Measurements from ENCODE around the gene RAB10.
A peak's percentile ranks its signal among the peaks of the same experiment; 100 is the strongest.
"Not testable (repeated sequence)": the region's sequence is repeated elsewhere in the genome, so short reads cannot be mapped to it uniquely, and the experiment has no call there.

Gene RAB10

GRCh38 chr2:26064846-26065245 lies 31.0 kb downstream of the RAB10 start:
- DNase-seq, result no peak

DNA sequence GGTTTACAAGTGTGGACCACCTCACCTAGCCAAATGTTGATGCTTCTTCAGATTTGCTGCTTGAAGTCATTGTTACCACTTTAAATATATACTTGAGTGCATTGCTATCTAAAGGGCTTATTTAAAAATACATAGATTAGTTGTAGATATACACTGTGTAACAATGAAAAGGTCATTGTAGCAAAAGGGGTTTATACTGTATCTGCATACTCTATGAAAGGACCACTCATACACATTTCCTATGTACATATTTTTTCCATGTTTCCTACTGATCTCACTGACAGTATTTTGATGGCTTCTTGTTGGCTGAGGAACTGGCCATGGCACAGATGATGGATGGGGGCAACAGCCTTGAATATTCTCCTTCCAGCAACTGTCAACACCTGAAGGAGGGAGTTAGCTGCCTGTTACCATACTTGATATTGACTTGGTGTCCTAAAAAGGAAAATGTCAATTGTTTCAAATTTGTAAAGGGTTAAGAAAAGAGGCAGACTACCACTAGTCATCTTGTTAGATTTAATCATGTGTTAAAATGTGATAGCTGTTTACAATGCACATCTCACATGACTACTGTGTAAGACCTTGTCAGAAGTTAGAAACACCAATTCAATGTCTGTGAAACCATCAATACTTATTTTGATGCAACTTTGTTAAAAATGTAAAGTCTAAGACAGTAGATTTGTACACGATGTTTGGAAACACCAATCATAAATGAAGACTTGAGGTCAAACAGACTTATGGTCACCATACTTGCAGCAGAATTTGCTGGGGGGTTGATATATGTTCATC lies 33.5 kb downstream of the RAB10 start:
- no peak for DNase-seq

DNA sequence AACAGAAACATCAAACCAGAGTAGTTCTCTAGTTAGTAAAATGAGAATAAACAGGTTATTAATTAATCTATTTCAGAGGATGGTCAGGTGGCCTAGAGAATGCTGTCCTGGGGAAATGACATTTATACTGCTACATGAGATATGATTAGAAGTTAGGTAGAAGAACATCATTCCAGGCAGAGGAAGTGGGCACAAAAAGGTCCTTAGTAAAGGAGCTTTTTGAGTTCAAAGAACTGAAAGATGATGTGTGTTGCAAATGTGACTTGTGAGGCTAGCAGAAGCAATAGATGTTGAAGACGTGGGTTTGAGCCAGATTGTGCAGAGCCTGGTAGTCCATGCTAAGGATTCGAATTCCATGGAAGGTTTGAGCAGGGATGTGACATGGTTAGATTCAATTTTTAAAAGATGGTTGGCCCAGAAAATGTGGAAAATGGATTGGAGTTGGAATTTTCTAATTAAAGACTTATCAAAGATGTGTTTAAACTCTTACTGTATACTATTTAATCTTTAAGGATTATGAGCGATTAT lies 34.2 kb downstream of the RAB10 start:
- DNase-seq, result peak; percentile 42

GRCh38 chr2:26068602-26069298 lies 34.9 kb downstream of the RAB10 start:
- DNase-seq, result peak; percentile 87

DNA sequence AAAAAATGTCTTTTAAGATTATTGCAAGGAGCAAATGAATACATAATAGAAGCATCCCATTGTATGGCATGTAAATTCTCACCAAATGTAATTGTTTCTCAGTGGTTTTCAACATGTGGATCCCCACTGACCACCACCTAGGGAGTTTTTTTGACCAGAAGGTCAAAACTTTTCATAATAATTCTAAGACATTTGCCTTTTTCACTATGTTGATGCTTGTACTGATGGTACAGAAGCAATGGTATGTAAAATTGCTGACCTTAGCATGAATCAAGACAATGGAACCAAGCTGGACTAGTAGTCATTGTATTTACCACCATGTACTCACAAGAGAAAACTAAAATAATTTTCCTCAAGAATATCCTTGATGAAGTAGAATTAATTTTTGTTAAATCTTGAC lies 36.8 kb downstream of the RAB10 start:
- no peak for DNase-seq

DNA sequence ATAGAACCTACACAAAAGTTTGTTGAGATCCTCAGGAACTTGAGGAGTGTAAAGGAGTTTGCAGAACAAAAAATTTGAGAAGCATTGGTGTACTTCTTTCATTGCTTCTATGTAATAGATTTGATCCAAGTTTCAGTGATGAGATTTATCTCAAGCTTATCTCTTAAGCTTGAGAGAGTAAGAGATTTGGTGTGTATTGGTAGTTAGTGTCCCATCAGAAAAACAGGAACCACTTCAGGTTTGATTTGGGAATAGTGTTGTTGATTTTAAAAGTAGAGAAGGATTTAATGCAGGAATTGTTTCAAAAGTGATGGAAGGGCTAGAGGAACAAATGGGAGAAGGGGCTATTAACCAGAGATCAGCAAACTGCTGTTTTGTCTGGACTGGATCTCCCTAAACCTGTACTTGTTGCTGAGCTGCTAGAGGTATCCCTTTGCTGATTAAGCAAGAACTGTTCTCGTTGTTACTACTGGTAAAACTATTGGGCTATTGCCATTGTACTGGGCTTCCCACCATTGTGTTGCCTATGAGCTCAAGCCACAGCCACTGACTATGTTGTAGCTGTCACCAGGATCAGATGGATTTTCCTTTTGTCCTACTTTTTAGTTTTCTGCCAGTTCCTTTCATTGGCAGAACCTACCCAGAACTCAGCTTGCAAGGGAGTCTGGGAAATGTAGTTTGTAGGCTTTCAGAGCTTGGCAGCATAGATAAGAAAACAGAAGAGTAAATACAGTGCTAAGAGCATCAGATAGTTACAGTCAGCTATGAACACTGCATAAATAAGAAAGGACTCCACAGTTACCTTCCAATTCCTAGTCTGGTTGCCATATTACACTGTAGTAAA lies 39.3 kb downstream of the RAB10 start:
- no peak for DNase-seq

GRCh38 chr2:26073830-26074229 lies 39.9 kb downstream of the RAB10 start:
- no peak for DNase-seq

DNA sequence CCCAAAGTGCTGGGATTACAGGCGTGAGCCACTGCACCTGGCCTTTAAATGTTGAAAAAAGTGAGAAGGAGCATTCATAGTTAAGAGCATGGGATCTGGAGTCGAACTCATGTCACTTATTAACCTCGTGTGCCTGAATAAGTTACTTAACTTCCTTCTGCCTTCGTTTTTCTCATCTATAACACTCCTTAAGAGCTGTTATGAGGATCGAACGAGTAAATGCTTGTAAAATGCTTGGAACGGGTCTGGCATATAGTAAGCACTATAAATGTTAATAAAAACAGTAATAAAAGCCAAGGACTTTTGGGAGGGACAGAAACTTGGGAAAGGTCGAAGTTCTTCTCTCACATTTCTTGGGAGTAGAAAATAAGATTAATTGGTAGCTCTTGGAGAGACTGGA lies 40.8 kb downstream of the RAB10 start:
- DNase-seq, result no peak

GRCh38 chr2:26075173-26075572 lies 41.3 kb downstream of the RAB10 start:
- no peak for DNase-seq

- DNase-seq, result no peak
Observed at GRCh38 chr2:26076001-26076587, 42.2 kb downstream of the RAB10 start.

- DNase-seq, result no peak
Observed at GRCh38 chr2:26077291-26077690, 43.4 kb downstream of the RAB10 start.

DNA sequence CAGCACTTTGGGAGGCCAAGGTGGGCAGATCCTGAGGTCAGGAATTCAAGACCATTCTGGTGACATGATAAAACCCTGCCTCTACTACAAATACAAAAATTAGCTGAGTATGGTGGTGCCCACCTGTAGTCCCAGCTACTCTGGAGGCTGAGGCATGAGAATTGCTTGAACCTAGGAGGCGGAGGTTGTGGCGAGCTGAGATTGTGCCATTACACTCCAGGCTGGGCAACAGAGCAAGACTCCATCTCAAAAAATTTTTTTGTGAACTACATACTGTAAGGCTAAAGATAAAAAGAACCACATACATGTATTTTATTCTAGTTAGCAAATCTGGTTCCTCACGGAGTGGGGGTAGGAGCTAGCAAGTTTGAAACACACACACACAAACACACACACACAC lies 45.1 kb downstream of the RAB10 start:
- no peak for DNase-seq

GRCh38 chr2:26080356-26080755 lies 46.5 kb downstream of the RAB10 start:
- no peak for DNase-seq

DNA sequence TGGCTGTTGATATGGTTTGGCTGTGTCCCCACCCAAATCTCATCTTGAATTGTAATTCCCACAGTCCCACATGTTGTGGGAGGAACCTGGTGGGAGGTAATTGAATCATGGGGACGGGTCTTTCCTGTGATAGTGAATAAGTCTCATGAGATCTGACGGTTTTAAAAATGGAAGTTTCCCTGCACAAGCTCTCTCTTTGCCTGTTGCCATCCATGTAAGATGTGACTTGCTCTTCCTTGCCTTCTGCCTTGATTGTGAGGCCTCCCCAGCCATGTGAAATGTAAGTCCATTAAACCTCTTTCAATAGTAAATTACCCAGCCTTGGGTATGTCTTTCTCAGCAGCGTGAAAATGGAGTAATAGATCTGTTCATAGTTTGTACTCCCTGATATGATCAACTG lies 47.0 kb downstream of the RAB10 start:
- DNase-seq, result not testable (repeated sequence)

- no peak for DNase-seq
Observed at GRCh38 chr2:26081556-26081955, 47.7 kb downstream of the RAB10 start.

GRCh38 chr2:26086155-26086637 lies 52.3 kb downstream of the RAB10 start:
- peak; percentile 55 for DNase-seq

DNA sequence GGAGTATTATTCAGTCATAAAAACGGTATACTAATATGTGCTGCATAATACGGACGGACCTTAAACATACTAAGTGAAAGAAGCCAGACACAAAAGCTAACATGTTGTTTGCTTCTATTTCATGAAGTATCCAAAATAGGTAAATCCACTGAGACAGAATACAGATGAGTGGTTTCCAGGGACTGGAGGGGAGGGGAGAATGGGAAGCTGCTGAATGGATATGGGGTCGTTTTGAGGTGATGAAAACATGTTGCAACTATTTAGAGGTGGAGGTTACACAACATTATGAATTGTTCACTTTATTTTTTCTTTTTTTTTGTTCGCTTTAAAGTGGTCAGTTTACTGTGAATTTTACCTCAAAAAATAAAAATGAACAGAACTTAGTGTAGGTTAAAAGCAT lies 52.9 kb downstream of the RAB10 start:
- DNase-seq, result no peak

GRCh38 chr2:26088038-26088643 lies 54.3 kb downstream of the RAB10 start:
- DNase-seq, result peak; percentile 50

DNA sequence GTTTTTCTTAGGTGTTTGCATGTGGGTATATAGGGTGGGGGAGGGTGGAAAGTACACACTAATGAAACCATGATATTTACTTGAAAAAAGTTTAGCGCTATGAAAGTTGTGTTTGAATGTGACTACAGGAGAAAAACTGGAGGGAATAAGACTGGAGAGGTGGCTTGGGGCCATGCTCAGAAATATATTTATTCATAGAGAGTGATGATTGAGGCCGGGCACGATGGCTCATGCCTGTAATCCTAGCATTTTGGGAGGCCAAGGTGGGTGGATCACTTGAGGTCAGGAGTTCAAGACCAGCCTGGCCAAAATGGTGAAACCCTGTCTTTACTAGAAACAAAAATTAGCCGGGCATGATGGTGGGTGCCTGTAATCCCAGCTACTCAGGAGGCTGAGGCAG lies 55.0 kb downstream of the RAB10 start:
- DNase-seq, result not testable (repeated sequence)

DNA sequence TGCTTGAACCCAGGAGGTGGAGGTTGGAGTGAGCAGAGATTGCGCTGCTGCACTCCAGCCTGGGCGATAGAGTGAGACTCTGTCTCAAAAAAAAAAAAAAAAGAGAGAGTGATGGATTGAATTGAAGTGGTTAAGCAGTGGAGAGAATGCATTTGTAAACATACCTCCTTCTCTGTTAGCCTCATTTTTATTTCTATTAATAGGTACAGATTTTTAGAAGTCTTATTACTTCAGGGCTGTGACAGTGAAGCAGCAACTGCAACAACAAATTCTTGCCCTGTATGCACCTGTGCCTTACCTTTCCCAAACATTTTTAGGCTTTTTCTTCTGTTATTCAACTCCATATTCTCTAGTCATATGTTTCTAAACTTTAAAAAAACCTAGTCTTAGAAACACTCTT lies 55.5 kb downstream of the RAB10 start:
- no peak for DNase-seq

GRCh38 chr2:26095758-26096157 lies 61.9 kb downstream of the RAB10 start:
- DNase-seq, result no peak

DNA sequence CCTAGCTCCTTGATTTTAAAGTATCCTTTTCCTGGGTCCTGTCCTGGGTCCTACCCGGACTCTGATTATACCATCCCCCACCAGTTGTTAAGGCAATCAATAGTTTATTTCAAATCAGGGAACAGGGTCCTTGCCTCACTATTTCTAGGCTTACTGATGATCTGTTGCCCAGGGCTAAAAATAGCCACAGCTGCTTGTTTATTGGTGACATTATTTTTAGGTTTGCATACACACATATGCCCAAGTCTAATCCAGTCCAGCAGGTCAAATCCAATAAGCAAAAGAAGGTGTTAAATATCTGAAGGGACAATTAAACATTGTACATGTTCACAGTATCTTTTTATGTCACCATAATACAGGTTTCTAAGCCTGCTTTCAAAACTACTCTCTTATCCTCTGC lies 66.0 kb downstream of the RAB10 start:
- DNase-seq, result no peak

All from activated CD4-positive, alpha-beta T cell treated with anti-CD3 and anti-CD28 coated beads, Interleukin-2, Interleukin-6, amounts not matched to agents 100 ng/mL and 50 ng/mL, durations not matched to agents 16 hours and 8 hours (primary cell).